Dermis blood vessel endothelial cell (primary cell): ENCODE results near the gene SCUBE1. TPM values are rescaled to one million over a fixed set of nuclear protein-coding genes. Genes with fewer than 3 reads are reported as not detected.

Experiments used
- DNase-seq: peaks from one replicate; pipeline ENCODE4 v3.0.0; 2010
- total RNA-seq: library from RNA; depleted of rRNA; stranded (reverse); fragments of >200 nt; gene quantifications from 2 replicates; pipeline ENCODE4 v1.2.3, GENCODE V29; 2014

SCUBE1 gene
- total RNA-seq: 0.42 TPM in 1 of 2 replicates, not detected in the other

DNA sequence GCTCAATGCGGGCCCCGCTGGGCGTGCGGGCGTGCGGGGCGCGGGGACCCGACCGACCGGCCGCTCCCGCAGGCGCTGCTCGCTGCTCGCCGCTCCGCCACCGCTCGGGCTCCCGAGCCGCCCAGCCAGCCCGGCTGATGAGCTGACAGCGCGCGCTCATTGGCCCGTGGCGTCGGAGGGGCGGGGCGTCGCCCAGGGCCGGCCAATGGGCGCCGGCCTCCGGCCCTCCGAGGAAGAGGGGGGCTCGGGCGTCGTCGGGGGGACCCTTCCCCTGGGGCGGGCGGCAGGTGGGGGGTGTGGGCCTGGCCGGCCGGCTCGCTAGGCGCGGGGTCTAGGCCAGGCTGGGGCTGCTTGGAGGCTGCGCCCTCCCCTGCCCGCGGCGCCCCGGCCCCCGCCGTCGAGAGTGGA lies at the start of gene SCUBE1:
Gene SCUBE1 (minus strand): TSS at position 111 of the 408 bp plus-strand sequence. CDS start 111 bp downstream, outside the sequence.
- peak; percentile 62 for DNase-seq

- no peak for DNase-seq
These were observed 49.3 kb upstream of the SCUBE1 start for GRCh38 chr22:43392385-43392989.

GRCh38 chr22:43391306-43391705 lies 48.1 kb upstream of the SCUBE1 start:
- no peak for DNase-seq

- DNase-seq: no peak
These were observed 47.7 kb upstream of the SCUBE1 start for GRCh38 chr22:43390872-43391271.

GRCh38 chr22:43390166-43390565 lies 47.0 kb upstream of the SCUBE1 start:
- DNase-seq: no peak

DNA sequence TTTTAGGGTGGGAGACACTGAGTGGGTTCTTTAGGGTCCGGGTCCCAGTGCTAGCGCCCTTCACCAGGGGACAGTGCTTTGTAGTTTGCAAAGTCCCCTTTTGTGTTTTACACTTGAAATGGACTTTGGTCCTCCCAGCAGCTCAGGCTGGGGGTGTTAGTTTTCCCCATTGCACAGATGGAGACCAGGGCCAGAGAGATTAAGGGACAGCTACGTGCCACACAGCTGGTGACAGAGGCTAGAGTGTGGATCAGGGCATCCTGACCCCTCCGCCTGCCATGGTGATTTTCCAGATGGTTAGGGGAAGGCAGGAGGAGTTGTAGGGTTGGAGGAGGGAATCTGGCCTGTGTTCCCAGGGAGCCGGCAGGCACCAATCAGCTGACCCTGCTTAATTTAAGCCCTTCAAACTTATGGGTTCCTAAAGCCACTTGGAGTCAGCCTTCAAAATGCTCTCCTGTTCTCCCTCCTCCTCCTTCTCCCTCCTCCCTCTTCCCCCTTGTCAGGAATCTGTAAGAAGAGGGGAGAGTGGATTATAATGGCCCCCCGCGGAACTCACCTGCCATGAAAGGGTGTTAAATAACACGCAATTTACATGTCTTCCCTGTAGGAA lies 46.2 kb upstream of the SCUBE1 start:
- no peak for DNase-seq

DNA sequence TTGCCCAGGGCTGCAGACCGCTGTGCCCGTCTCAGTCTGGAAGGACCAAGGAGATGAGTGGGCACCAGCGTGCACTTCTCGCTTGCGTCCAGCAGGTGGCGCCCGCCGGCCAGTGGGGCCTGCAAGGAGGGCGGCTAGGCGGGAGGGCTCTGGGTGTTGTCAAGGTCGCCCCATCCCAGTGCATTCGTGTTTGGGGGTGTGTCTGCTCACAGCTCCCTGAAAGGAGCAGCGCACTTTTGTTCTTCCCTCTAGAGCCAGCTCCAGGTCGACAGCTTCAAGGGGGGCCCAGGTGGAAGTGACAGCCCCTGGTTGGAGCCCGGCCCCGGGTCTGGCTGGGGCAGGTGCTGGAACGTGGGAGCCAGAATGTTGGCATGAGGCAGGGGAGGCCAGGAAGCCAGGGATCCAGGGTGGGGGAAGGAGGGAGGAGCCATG lies 45.3 kb upstream of the SCUBE1 start:
- peak; percentile 82 for DNase-seq

GRCh38 chr22:43387815-43388214 lies 44.6 kb upstream of the SCUBE1 start:
- DNase-seq: no peak

- DNase-seq: peak; percentile 84
These were observed 42.8 kb upstream of the SCUBE1 start for GRCh38 chr22:43385770-43386641.

- no peak for DNase-seq
These were observed 41.7 kb upstream of the SCUBE1 start for GRCh38 chr22:43384863-43385262.

DNA sequence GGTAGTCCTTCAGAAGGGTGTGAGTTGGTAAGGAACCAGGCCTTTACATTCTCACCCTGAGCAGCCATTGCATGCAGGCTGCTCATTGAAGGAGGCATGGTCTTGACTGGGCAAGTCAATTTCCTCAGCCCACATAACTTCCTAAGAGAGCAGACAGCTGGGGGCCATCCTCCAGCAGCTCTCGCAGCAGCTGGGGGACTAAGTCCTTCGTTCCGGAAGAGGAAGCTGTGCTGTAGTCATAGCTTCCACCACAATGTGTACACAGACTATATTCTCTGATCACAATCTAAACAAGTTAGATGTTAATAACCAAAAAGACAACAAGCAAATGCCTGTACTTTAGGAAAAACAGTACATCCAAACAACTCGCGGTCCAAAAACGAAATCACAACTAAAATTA lies 38.5 kb upstream of the SCUBE1 start:
- peak; percentile 43 for DNase-seq

DNA sequence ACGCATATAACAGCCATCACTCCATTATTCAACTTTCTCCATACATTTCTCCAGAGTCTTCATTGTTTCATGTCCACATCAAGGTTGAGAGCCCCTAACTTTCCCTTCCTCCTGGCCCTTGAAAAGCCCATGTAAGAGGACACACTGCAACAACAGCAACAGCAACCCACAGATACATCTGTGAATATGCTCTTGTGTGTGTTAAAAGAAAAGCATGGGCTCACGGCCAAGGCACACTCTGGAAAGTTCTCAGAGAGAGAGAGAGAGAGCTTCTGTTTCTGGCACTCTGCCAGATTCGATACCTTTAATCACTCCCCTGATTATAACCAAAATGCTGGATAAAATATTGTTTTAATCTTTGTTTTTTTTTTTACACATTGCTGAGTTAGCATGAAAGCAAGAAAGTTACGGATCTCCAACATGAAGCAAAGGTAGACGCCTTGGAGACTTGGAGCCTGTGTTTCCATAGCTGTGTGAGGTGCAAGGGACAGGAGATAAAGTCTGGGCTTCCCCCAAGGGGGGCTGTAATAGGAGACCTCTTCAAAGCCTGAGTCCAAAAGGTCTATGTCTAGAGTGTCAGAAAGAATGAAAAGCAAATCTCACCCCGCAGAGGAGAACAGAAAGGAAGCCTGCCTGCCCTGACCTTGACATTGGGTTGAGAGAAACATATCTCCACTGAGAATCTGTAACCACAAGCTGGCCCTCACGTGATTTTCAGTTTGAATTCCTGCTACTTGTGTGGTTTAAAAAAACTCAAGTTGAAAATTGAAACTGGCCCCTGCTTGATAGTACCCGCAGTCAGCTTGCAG lies 34.9 kb upstream of the SCUBE1 start:
- peak; percentile 8 for DNase-seq

GRCh38 chr22:43377548-43377895 lies 34.4 kb upstream of the SCUBE1 start:
- DNase-seq: peak; percentile 45

DNA sequence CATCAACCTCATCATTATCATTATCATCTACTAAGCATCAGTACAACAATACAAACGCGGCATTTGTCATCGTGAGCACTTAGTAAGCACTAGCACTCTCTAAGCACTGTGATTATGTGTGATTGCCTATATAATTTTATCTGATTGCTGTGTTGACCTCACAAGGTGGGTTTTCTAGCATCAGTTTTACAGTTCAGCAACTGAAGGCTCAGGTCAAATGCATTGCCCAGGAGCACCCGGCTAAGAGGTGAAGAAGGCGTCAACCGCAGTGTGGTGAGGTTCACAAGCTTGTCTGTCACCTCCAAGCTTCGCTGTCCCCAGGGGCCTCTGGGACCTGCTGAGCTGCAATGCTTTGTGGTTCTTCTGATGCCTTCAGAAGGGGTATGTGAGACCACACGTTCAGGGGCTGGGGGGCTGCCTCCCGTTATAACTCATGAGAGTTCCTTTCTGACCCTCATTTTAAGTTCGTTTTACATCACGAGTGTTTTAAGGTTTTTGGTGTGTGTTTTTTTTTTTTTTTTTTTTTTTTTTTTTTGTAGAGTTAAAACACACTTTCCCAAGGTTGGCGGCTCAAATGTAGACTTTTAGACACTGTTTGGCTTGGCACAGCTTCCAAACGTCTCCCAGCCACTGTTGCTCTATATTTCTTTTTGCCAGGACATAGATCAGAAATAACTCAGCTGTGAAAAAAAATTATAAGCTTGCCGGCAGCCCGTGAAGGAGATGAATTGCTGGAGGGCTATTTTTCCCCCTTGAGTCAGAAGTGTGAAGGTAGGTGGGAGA lies 33.8 kb upstream of the SCUBE1 start:
- no peak for DNase-seq

GRCh38 chr22:43375951-43376455 lies 32.8 kb upstream of the SCUBE1 start:
- no peak for DNase-seq

- DNase-seq: no peak
These were observed 26.9 kb upstream of the SCUBE1 start for GRCh38 chr22:43370036-43370435.

GRCh38 chr22:43365715-43366440 lies 22.7 kb upstream of the SCUBE1 start:
- DNase-seq: no peak

- DNase-seq: no peak
These were observed 20.9 kb upstream of the SCUBE1 start for GRCh38 chr22:43364169-43364435.

DNA sequence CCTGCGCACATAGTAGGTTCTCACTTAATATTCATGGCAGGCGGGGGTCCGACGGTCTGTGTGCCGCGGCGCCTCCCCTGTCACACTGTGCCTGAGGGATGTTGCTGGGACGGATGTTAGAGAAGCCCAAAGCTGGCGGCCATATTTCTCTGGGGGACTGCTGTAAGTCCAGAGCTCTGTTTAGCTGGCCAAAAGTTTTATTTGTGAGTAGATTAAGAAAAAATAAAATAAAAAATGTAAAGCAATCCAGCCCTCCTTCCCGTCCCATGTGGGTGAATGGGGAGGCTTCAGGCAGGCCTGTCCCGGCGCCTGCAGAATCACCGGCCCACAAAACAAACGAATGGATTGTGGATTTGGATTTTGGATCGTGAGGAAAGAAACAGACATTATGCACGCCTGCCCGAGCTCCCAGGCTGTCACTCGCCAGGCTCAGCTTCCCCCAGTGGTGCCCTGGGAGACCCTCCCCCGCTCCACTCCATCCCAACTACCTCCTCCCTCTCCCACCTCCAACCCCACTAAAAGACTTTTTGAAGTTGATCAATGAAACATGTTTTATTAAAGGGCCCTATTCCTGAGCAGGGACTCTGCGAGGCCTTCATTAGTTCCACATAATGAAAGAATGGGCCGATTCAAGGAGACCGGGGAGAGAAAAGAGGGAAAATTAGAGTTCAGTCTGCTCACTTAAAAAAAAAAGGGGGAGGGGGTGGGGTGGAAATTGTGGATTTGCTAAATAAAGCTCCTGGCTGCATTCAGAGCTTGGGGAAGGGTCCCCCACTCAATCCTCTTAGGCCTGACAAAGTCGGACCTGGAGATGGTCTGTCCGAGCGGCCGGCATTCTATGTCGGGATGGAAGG lies 20.4 kb upstream of the SCUBE1 start:
- DNase-seq: no peak

DNA sequence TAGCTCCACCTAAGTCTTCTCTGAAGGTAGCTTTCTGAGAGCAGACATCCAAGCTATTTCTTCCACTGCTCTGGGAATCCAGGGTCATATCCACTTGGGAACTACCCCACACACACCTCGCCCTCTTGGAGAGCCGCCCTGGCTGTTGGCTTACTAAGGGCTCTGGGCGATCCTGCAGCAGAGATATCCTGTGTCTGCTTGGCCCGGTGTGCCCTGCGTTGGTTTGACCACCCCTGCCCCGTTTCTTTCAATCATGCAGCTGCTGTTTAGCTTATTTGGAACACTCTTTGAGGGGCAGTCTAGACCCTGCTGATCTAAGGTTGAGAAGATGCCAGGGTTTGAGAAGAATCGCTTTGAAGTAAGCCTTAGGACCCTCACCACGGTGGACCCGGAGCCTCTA lies 17.4 kb upstream of the SCUBE1 start:
- DNase-seq: no peak
